SU-DHL-6 (cell line): ENCODE results near the gene AHDC1.

Experiments used
- EZH2phosphoT487 ChIP-seq: fragments of 200-600 bp; sonication (generic), shearing (Covaris generic); conservative IDR thresholded peaks from 2 replicates; pipeline ENCODE4 v1.6.1; 2018; ENCODE audit warnings: mild to moderate bottlenecking, antibody characterized with exemption, low read length, moderate library complexity, mixed read lengths
- TF ChIP-seq, protein P1 (sequence below): fragments of 200-600 bp; sonication (generic); IDR thresholded peaks from one replicate; pipeline ENCODE4 v1.5.1; 2017; ENCODE audit warnings: antibody characterized with exemption, mild to moderate bottlenecking, low read length, moderate library complexity; ENCODE audit not compliant: insufficient read depth, poor library complexity, severe bottlenecking

DNA sequence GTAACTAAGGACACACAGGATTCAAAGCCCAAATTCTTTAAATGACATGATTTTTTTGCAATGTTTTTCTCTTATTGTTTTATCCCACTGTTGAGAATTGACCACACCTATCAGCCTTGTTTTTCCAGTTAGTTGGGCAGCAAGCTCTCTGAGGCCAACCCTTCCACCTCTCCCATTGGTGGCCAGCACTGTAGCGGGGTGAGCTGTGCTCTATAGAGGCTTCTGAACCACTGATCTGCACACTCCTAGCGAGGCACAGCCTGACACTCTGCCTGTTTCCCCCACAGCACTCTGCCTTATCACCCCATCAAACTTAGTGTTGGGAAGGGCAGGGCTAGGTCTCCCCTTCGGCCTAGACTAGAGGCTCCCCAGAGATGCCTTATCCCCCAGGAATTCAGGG is 19.5 kb downstream of the AHDC1 start:
- TF ChIP-seq, protein P1, sequence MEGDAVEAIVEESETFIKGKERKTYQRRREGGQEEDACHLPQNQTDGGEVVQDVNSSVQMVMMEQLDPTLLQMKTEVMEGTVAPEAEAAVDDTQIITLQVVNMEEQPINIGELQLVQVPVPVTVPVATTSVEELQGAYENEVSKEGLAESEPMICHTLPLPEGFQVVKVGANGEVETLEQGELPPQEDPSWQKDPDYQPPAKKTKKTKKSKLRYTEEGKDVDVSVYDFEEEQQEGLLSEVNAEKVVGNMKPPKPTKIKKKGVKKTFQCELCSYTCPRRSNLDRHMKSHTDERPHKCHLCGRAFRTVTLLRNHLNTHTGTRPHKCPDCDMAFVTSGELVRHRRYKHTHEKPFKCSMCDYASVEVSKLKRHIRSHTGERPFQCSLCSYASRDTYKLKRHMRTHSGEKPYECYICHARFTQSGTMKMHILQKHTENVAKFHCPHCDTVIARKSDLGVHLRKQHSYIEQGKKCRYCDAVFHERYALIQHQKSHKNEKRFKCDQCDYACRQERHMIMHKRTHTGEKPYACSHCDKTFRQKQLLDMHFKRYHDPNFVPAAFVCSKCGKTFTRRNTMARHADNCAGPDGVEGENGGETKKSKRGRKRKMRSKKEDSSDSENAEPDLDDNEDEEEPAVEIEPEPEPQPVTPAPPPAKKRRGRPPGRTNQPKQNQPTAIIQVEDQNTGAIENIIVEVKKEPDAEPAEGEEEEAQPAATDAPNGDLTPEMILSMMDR = no peak
- no peak for TF ChIP-seq EZH2phosphoT487
